ENCODE measurements around the gene CRY2.
A peak's percentile ranks its signal among the peaks of the same experiment; 100 is the strongest.
"Not testable (repeated sequence)": the region's sequence is repeated elsewhere in the genome, so short reads cannot be mapped to it uniquely, and the experiment has no call there.

CRY2 gene

GRCh38 chr11:45880772-45881570, 33.7 kb downstream of the CRY2 start:
- no peak for DNase-seq

- no peak for DNase-seq
Observed at GRCh38 chr11:45881708-45882368, 34.6 kb downstream of the CRY2 start.

GRCh38 chr11:45884596-45885185, 37.4 kb downstream of the CRY2 start:
- DNase-seq = no peak

DNA sequence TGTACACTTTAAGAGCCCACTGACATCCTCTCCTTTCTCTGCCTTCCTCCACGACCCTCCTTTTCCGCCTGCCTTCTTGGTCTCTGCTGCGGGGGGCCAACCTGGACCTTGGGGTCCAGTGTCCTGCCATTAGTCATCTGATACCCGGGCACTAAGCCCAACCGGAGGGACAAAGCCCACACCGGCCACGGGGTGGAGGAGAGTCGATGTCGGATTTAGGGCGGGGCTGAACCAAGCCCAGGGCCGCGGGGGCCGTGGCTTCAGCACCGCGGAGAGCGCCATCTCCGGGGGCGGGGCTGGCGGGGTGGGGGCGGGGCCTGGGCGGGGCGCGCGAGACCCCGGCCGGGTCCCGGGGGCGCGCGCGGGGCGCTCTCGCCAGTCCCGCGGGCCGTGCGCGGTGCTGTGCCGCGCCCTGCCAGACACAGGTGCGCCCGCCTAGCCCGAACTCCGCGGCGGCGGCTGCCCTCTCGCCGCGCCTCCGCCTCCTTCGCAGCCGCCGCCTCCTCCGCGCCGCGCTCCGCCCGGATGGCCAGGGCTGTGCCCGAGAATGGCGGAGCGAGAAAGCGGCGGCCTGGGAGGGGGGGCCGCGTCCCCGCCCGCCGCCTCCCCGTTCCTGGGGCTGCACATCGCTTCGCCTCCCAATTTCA, 38.1 kb downstream of the CRY2 start, which contains the start of gene MAPK8IP1:
MAPK8IP1 (plus strand) TSS at position 378 of the 647 bp plus-strand sequence; CDS start at position 548, 170 bp downstream.
- DNase-seq = no peak

GRCh38 chr11:45885921-45886721, 38.8 kb downstream of the CRY2 start:
- no peak for DNase-seq

GRCh38 chr11:45886816-45887520, 39.7 kb downstream of the CRY2 start:
- no peak for DNase-seq

DNA sequence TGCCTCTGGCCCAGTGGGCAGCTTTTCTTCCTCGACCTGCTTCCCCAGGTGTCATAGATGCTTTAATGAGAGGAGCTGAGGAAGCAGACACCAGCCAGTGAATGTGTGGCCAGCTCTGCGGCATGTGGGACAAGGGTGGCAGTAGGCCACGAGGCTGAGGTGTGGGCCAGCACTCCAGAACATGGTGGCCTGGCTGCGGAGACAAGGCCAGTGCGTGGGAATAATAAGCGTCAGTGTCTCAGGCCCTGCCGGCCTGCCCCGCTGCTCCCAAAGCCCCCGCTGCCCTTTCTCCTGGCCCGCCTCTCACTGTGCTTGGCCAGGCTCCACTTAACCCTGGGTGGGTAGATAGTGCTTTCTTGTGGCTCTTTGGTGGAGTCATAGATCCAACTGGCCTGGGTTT, 40.3 kb downstream of the CRY2 start:
- no peak for DNase-seq

GRCh38 chr11:45889555-45889954, 42.3 kb downstream of the CRY2 start:
- no peak for DNase-seq

GRCh38 chr11:45889966-45890365, 42.7 kb downstream of the CRY2 start:
- DNase-seq = no peak

DNA sequence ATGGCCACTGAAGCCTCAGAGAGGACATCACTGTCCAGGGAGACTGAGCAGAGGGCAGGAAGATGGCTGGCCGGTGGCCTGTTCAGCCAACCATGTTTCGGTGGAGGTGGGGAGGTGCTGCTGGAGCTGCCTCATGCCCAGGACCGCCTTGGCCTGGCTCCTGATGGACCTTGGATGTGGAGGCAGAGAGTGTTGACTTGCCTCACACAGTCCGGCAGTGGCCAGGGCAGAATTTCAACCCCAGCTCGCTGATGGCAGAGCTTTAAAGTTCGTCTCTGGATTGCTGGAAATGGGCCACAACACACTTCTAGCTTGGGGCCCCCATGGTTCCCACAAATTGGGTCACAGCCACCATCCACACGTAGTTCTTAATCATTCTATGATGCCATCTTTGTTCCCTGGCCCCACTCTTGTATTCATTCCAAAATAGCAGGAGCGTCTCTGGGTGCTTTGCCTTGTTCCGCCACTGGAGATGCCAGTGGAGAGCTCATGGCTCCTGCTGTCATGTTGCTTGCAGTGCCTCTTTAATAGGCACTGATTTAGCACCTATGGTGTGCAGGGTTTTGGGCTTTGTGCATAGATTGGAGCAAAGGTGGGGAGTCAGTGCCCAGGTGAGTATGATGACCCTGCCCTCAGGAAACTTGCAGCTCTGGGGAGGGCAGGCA, 43.7 kb downstream of the CRY2 start:
- DNase-seq = no peak

DNA sequence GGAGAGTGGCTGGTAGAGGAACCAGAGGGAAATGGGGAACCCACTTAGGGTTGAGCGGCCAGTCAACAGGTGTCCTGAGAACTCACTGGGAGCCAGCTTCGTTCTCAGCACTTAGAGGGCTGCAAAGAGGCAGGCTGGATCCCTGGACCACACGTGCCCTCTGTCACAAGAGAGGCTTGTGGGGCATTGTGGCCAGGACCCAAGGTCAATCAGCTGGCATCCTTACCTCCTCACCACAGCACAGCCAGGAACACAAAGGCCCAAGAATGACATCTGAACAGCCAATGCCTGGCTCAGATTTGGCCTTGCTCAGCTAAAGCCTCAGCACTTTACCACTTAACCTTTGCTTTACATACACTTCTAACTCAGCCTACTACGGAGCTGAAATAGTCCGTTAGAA, 45.6 kb downstream of the CRY2 start:
- no peak for DNase-seq

DNA sequence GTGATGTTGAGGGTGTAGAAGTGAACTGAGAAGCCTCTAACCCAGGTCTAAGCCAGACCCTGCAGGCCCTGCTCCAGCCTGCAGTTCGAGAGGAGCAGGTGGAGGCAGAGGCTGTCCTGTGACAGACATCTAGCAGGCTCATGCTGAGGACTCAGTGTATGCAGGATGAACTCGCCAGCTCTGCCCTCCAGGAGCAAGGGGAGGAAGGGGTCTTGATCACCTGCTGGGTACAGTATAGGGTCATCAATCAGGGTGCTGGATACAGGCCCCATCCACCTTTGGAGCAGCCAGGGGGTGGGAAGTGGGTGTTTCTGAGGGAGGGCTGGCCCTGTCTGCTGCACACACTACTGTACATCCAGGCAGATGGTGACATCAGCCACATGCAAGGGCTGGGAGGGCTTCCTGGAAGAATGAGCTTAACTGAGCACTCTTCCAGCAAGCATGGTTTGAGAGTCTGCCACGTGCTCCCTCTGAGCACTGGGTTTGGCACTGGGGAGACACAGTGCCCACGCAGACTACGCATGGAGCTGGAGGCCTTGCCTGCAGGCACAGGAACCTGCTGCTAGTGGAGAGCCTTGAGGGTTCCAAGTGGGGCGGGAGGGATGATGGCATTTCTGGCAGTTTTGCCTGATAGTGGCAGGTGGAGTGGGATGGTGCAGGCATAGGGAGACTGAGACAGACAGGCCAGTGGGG, 47.4 kb downstream of the CRY2 start:
- no peak for DNase-seq

- DNase-seq = no peak
Observed at GRCh38 chr11:45895553-45896259, 48.4 kb downstream of the CRY2 start.

GRCh38 chr11:45896422-45896984, 49.2 kb downstream of the CRY2 start:
- DNase-seq = peak; percentile 73

GRCh38 chr11:45897556-45897955, 50.3 kb downstream of the CRY2 start:
- no peak for DNase-seq

- DNase-seq = no peak
Observed at GRCh38 chr11:45899086-45899447, 51.8 kb downstream of the CRY2 start.

GRCh38 chr11:45899448-45900174, 52.3 kb downstream of the CRY2 start:
- DNase-seq = peak; percentile 83

GRCh38 chr11:45900175-45900800, 53.0 kb downstream of the CRY2 start:
- not testable (repeated sequence) for DNase-seq
